RPMI7951 (cell line): ENCODE measurements around the gene CDCP1. TPM values are rescaled to one million over a fixed set of nuclear protein-coding genes. Genes with fewer than 3 reads are reported as not detected.
A peak's percentile ranks its signal among the peaks of the same experiment; 100 is the strongest.
"Not testable (repeated sequence)": the region's sequence is repeated elsewhere in the genome, so short reads cannot be mapped to it uniquely, and the experiment has no call there.

Experiments used
- DNase-seq: peaks from one replicate; pipeline ENCODE4 v3.0.0-alpha.2; 2012; ENCODE audit warnings: low read depth
- total RNA-seq: library from RNA; depleted of rRNA; stranded (reverse); fragments of >200 nt; shearing (Covaris generic); gene quantifications from 2 replicates; pipeline ENCODE4 v1.2.3, GENCODE V29; 2014; rRNA removed

CDCP1 gene
- total RNA-seq, 1 experiment from 2014 or later, result 78.0 TPM

DNA sequence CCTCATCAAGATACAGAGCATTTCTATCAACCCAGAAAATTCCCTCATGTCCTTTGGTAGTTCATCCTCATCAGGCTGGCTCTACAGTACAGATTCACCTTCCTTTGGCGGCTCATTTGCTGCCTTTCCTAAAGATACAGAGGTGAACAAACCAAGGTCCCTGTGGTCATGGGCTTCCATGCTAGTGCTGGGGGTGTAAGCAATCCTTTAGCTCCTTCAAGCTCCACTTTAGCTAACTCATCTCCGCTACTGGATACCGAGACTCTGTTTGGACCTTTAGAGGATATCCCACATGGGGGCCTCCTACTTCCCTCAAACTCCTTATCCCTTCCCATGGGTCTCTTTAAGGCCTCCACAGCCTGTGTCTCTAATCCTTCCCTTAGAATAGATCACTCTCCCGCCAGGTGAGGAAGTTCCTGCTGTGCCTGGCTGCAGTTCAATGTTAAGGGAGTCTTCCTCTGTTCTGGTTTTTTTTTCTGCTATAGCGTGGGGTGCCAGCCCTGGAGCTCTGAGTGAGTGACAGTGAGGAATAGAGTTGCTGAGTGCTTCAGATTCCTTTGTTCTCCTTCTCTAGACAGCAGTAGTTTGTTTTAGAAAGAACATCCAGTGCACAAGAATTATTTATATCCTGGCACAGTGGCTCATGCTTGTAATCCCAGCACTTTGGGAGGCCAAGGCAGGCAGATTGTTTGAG lies 89.4 kb downstream of the CDCP1 start:
- DNase-seq, result no peak

DNA sequence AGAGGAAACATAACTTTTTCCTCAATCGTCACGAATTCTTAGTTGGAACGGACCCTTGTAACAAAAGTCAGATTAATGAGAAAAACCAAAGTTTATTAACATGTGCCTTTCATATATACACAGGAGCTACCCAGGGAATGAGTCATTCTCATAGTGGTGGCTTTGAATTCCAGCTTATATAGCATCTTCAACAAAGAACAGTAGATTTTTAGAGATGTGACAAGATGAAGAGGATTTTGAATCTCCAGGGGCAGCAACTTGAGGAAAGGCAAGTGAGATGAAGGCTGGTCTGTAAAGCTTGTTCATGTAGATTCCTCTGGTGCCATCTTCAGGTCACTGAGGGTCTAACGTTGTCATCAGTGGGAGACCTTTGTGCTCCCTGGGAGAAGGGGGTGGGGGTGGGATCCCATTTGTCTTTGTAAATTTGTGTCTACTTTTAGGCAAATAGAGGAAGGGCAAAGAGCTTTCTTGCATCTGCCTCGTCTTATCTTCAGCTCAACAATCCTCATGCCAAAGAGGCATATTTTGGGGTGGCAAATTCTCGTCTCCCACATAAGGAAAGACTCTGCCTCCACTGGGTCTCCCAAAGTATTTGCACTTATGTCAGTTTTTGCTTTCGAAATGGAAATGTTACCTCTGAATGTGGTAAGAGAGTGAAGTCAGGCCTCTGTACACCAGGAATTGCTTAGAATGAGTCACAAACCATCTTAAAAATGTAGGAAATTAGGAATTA lies 90.6 kb downstream of the CDCP1 start:
- DNase-seq, result peak; percentile 87

DNA sequence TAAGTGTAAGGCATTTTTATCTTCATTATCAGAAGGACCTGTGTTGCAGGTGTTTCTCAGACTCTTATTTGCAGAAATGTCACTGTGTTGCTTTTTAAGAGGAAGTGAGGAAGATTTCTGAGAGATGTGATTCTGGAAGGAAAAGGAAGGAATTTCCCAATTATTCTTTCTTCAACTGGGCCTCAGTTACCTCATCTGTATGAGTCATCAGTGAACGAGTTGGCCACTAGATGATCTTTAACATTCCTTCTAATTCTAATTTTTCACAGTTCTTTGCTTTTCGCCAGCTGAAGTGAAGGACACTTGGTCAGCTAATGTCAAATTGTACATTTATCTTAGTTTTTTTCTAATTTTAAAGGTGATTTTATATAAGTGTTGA lies 91.2 kb downstream of the CDCP1 start:
- DNase-seq, result peak; percentile 86

DNA sequence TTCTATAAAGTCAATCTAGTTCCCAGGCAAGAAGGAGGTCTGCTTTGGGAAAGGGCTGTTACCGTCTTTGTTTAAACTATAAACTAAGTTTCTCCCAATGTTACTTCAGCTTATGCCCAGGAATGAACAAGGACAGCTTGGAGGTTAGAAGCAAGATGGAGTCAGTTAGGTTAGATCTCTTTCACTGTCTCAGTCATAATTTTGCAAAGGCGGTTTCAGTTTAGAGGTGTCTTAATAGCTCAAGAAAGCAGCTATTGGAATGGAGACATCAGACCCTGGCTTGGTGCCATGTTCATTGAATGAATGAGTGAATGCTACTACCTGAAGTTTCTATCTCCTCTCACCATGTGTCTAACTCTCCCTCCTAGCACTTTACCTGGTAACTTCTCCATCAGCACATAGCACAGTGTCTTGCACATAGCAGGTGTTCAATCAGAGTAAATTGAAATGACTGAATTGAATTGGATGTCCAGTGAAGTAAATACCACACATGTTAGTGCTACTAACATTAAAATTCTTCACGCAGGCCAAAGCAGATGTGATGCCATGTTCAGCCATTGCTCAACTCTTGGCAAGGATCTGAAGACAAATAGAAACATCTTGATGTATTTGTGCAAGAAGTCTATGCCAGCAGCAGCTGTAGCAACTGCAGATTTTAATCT lies 91.9 kb downstream of the CDCP1 start:
- DNase-seq, result peak; percentile 91

DNA sequence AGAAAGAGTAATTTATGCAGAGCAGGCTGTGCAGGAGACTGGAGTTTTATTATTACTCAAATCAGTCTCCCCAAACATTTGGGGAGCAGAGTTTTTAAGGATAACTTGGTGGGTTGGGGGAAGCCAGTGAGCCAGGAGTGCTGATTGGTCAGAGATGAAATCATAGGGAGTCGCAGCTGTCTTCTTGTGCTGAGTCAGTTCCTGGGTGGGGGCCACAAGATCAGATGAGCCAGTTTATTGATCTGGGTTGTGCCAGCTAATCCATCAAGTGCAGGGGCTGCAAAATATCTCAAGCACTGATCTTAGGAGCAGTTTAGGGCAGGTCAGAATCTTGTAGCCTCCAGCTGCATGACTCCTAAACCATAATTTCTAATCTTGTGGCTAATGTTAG lies 92.4 kb downstream of the CDCP1 start:
- not testable (repeated sequence) for DNase-seq

DNA sequence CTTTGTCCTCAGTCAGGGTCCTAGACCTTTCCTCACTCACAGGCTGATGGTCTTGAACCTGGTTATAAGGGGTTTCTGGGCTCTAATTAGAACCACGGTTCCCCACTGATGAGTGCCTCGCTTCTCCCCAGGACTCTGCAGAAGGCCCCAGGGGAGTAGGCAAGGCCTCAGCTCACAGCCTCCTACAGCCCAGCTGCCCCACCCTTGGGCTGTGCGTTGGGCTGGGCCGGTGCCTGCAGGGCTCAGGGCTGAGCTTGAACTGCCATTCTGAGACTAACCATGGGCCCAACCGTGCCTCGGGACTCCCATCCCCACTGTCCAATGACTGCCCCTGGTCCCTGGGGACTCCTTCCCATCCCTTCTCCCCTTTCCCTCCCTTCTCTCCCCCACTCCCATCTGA lies 94.5 kb downstream of the CDCP1 start:
- DNase-seq, result no peak

DNA sequence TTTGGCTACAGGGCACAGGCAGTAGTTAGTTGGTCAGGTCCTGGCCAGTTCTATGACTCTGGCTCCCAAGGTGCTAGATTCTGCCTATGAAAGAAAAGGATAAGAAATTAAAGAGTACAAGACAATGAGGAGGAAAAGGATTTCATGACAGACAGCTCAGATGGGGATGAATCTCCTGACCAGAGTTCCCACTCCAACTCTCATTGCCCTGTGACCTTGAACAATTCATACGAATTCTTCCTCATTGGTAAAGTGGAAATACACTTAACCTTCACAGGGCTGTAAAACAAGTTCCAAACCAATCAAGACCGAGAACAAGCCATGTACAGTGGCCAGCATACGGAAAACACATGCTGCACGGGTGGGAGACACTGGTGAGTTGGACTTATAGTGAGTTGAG lies 96.4 kb downstream of the CDCP1 start:
- no peak for DNase-seq

DNA sequence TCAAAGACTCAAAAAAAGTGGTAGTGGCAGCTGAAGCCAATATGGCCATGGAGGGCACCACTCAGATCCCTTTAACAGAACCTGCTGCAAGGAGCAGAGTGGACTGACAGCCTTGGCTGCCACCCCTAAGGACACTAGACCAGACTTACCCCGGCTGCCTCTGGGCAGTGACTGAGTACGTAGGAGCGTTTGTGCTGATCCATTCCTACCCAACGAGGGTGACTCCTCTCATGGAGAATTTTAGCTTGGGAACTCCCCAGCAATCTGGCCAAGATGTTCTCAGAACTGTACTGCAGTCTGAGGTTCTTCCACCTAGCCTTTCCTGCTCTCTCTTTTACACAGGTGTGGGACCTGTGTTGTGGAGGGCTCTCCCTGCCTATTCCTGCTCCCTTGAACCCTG lies 97.9 kb downstream of the CDCP1 start:
- peak; percentile 51 for DNase-seq

DNA sequence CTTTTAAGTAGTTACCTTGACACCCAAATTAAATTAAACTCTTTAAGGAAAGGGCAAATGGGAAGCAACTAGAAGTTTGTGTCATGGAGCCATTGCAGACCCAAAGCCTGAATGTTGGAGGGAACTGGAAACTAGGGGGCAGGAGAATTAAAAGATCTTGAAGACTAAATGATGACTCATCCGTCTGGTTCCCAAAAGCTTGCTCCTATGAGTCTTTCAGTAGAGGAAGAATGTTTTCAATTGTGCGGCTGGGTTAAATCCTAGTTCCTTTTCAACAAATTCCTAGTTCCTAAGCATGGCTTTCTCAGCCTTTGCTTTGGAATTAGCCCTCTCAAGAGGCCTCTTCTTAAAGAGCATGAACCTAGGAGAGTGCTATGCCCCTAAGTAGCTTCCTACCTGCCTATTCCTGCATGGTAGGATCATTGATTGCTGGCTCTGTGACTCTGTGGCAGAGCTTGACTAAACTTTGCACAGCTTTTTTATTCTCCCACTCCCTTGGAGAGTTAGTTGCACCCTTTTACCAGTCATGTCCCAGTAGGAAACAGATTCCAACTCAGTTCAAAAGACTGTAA lies 102.4 kb downstream of the CDCP1 start:
- DNase-seq, result peak; percentile 95

DNA sequence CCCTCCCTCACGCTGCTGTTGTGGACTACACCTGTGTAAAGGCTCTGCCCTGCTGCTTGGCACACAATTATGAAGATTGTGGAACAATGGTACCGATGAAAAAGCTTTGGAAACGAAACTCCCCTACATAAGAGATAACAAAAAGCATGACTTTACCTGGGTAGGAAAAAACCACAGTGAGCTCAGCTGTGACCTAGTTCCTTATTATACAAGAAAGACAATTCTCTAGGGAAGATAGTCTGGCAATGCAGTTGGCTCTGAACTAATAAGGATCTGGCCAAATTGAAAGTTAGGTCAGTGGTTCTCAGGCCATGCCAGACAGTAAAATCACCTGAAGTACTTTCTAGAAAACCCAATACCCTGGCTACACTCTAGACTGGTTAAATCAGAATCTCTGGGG lies 104.0 kb downstream of the CDCP1 start:
- DNase-seq, result no peak

DNA sequence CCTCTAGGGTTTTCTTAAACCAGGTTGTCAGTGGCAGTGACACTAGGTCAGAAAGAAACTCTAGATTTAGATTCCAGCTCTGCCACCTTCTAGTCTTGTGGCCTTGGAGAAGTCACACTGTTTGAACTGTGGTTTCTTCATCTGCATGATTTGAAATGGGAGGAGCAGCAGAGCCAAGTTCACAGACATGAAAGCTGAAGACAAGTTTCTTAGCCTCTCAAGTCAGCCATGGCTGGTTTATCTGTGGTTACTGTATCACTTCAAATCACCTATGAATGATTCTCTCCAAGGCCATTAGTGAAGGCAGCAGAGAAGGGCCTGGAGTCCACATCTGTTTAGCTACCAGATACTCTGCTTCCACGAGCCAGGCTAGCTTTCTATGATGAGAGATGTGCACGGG lies 104.5 kb downstream of the CDCP1 start:
- no peak for DNase-seq

DNA sequence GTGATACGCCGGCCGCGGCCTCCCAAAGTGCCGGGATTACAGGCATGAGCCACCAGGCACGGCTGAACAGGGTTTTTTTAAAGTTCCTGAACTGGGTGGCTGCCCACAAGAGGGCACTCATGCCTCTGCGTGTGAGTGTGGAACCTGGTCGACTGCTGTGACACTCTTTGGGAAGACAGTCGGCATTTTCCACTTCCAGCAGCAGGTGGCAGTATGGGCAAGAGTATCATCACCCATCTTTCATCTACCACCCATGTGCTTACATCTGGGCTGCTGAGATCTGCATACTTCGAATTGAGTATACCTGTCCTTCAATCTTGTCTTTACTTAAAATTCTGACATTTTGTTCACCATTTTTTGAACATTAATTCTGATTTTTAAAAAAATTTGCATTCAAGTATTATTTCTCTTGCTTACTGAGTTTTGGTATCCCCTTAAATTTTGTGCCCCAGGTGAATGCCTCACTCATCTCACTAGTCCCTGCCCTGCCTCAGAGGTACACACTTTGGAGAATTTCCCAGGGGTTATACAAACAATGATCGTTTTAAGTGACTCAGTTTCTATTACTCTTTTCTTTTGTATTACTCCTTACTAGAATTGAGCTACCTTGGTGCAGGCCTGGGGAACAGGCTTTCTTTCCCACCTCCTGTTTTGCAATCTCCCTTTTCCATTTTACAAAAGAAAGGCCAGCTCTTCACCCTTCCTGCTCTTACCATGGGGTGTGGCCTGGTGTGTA lies 108.3 kb downstream of the CDCP1 start:
- DNase-seq, result peak; percentile 94

DNA sequence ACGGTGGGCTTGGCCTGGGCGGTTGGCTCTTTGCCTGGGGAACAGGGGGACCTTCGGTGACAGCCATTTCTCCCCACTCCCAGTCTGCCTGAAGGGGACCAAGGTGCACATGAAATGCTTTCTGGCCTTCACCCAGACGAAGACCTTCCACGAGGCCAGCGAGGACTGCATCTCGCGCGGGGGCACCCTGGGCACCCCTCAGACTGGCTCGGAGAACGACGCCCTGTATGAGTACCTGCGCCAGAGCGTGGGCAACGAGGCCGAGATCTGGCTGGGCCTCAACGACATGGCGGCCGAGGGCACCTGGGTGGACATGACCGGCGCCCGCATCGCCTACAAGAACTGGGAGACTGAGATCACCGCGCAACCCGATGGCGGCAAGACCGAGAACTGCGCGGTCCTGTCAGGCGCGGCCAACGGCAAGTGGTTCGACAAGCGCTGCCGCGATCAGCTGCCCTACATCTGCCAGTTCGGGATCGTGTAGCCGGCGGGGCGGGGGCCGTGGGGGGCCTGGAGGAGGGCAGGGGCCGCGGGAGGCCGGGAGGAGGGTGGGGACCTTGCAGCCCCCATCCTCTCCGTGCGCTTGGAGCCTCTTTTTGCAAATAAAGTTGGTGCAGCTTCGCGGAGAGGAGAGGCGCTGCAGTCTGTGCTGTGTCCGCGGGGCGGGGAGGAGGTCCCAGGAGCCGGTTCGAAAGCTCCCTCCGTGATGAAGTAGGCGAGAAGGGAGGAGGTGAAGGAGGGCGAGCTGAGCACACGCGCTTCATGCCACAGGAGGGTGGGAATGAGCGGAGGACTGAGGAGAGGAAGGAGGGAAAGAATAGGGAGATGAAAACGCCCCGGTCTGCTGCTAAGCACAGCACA lies 110.5 kb downstream of the CDCP1 start:
- DNase-seq, result no peak

DNA sequence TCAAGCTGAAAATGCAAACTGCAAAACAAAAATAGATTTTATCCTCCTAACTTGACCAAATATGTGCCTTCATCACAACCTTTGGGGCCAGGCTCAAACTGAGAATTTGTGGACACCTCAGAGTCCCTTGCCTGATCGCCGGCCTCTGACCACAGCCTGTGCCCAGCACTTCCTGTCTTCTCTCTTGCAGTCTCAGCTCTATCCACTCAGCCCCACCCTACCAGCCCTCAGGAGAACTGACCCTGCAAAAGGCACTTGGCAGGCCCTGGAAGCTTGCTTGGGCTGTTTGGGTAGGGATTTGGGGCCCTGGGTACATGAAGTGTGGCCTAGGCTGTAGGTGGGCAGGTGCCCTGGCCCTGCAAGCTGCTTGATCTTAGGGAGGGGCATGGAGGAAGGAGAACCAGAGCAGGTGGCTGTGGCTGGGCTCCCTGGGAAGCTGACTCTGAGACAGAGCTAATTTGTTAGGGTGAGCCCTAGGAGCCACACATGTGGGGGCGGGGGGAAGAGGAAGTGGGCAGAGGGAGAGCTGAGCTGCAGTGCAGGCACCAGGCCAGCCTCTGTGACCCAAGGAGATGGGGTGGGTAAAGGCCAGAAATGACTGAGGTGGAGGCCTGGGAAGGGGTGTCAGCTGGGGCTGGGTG lies 111.4 kb downstream of the CDCP1 start:
- DNase-seq, result peak; percentile 49

DNA sequence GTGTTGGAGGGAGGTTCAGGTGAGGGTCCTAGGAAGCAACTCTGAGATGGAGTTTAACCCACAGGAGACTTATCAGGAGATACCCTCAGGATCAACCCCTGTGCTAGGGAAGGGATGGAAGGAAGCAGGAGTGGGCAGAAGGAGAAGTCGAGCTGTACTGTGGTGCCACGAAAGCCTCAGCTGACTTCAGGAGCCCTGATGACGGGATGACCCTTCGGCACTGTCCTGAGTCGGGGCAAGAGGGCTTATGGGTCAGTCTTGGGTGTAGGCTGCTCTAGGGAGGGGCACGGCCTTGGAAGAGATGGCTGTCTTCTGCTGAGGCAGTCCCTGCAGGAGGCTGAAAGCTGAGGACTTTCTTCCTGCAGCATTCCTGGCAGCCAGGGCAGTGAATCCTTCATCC lies 112.4 kb downstream of the CDCP1 start:
- DNase-seq, result no peak

Other genes starting within 250 kb of the CDCP1 start
- 51.4 and 62.7 TPM in 2 replicates for gene ZDHHC3, start 170.2 kb downstream of the CDCP1 start, total RNA-seq
- gene EXOSC7, start 170.1 kb downstream of the CDCP1 start, total RNA-seq, result 52.0 and 69.7 TPM in 2 replicates
- 1.7 and 2.4 TPM in 2 replicates for gene CLEC3B, start 120.1 kb downstream of the CDCP1 start, total RNA-seq
- 152 and 160 TPM in 2 replicates for gene TMEM158, start 79.9 kb upstream of the CDCP1 start, total RNA-seq
- gene LARS2, start 242.2 kb upstream of the CDCP1 start, total RNA-seq, result 15.0 and 16.5 TPM in 2 replicates